Fibroblast of villous mesenchyme (primary cell): ENCODE results near the gene STRN4. TPM values are rescaled to one million over a fixed set of nuclear protein-coding genes. Genes with fewer than 3 reads are reported as not detected.

Experiments used
- DNase-seq: peaks from one replicate; pipeline ENCODE4 v3.0.0-alpha.2; 2010; ENCODE audit warnings: low read depth
- H3K4me3 ChIP-seq: 2 replicates; pipeline ENCODE4 v1.5.1; 2011; ENCODE audit warnings: low read depth, mild to moderate bottlenecking, low read length
- CTCF ChIP-seq: IDR thresholded peaks from 2 replicates; pipeline ENCODE4 v1.5.1; 2012; ENCODE audit warnings: low read depth, mild to moderate bottlenecking, low read length; ENCODE audit not compliant: insufficient read depth
- total RNA-seq: library from RNA; depleted of rRNA; stranded (reverse); fragments of >200 nt; gene quantifications from 2 replicates; pipeline ENCODE4 v1.2.3, GENCODE V29; 2012

STRN4 gene
- total RNA-seq, 1 donor, result 66.5 TPM

GRCh38 chr19:46727757-46728156 is 18.5 kb downstream of the STRN4 start:
- no peak for TF ChIP-seq CTCF
- no peak overlapping the region for H3K4me3 ChIP-seq
- DNase-seq, result no peak

GRCh38 chr19:46726971-46727501 is 19.2 kb downstream of the STRN4 start:
- no peak for DNase-seq
- no peak overlapping the region for H3K4me3 ChIP-seq
- TF ChIP-seq CTCF, result no peak

GRCh38 chr19:46726551-46726950 is 19.7 kb downstream of the STRN4 start:
- no peak for DNase-seq
- no peak for TF ChIP-seq CTCF
- no peak overlapping the region for H3K4me3 ChIP-seq

- no peak overlapping the region for H3K4me3 ChIP-seq
- no peak for DNase-seq
- no peak for TF ChIP-seq CTCF
Measured at GRCh38 chr19:46725859-46726393, 20.3 kb downstream of the STRN4 start.

- TF ChIP-seq CTCF, result no peak
- H3K4me3 ChIP-seq, result no peak overlapping the region
- DNase-seq, result no peak
Measured at GRCh38 chr19:46725036-46725820, 21.0 kb downstream of the STRN4 start.

GRCh38 chr19:46724468-46724867 is 21.8 kb downstream of the STRN4 start:
- TF ChIP-seq CTCF, result no peak
- DNase-seq, result no peak
- H3K4me3 ChIP-seq, result no peak overlapping the region

- no peak for TF ChIP-seq CTCF
- no peak overlapping the region for H3K4me3 ChIP-seq
- no peak for DNase-seq
Measured at GRCh38 chr19:46723471-46723870, 22.8 kb downstream of the STRN4 start.
